Measurements from ENCODE around the gene ARHGAP26.
A peak's percentile ranks its signal among the peaks of the same experiment; 100 is the strongest.

ARHGAP26 gene

DNA sequence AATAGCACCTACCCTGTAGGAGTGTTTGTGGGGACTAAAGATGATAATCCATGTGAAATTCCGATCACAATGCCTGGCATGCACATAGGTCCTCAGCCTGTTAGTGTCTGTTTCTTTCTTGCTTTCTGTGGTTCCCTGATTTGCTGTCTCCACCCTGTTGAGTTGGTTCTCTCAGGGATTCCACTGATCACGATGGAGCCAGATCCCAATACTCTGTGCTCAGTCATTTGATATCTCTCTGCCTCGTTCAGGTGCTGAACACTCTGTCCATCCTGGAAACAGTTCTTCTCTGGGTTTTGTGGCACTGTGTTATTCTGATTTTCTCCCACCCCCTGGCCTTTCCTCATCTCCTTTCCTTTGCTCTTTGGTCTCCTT, 60.8 kb downstream of the ARHGAP26 start:
- DNase-seq (ENCODE audit: low spot score) = no peak

DNA sequence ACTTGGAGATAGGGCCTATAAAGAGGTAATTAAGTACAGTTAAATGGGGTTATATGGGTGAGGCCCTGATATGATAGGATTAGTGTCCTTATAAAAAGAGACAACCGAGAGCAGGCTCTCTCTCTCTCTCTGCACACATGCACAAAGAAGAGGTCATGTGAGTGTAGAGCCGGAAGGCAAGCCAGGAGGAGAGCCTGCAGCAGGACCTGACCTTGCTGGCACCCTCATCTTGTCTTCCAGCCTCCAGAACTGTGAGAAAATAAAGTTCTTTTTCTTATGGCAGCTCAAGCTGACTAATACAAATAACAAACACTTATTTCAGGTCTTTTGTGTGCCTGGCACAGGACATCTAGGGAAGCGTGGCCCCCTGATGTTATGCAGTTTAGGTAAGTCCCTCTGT, 62.1 kb downstream of the ARHGAP26 start:
- no peak for DNase-seq (ENCODE audit: low spot score)

DNA sequence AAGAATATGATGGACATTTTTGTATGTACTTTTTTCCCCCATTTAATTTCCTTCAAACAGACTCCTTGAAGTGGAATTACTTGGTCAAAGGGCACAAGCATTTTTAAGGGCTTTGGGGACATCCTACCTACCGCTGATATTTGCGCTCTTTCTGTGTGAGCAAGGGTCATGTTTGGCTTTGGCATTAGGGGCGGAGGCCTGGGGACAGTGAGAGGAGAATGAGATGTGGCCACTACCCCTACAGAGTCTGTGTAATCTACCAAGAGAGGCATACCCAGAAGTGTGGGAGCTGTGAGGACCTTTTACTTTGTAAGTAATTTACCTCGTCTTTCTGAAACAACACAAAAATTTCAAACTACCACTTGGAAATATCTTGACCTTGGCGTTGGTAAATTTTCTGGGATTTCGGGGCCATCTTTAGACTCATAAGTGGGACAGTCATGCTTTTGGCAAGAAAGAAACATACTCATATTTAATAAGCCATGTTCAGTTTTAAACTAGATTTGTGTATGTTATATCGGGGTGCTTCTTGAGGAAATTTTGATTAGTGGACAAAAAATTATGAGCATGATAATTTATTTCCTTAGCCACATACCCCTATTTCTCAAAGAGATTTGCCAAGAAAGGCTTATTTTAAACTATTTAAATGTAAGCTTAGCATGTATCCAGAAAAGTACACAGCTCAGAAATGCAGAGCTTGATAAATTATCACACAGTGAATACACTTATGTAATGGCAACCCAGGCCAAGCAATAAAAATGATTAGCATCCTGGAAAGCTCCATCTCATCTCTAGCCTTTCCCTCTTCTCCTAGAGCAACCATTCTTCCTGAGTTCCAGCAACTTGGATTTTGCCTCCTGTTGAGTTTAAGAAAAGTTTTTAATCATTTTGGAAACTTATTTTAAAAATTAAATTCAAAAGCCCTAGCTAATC, 63.6 kb downstream of the ARHGAP26 start:
- DNase-seq (ENCODE audit: low spot score) = peak; percentile 25

DNA sequence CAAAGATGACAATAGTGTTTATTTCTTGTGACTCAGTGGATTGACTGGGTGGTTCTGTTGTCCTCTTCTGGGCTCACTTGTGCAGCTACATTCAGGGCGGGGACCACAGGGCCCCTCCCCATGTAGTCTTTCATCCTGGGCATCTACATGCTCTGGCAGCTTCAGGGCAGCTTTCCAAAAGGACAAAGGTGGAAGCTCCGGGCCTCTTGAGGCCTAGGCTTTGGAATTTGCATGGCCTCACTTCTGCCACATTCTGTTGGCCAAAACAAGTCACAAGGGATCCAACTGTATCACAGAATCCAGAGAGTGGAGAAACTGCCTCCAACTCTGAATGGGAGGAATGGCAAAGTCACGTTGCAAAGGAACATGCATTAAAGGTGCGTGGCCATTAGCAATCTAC, 64.3 kb downstream of the ARHGAP26 start:
- DNase-seq (ENCODE audit: low spot score) = no peak

DNA sequence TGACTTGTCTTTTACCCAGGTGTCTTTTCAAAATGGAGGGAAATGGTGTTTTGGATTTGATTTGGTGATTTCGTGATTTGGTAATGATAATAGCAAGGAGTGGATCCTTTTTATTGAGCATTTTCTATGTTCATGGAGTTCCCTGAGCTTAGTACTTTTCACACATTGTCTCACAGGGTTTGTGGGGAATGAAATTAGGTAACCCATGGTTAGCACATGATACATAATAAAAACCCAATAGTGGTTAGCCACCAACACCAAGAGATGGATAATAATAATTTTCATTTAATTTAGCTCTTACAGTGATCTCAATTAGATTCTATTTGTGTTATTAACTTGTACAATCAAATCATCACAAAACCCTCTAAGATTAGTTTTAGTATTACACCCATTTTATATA, 65.4 kb downstream of the ARHGAP26 start:
- no peak for DNase-seq (ENCODE audit: low spot score)

DNA sequence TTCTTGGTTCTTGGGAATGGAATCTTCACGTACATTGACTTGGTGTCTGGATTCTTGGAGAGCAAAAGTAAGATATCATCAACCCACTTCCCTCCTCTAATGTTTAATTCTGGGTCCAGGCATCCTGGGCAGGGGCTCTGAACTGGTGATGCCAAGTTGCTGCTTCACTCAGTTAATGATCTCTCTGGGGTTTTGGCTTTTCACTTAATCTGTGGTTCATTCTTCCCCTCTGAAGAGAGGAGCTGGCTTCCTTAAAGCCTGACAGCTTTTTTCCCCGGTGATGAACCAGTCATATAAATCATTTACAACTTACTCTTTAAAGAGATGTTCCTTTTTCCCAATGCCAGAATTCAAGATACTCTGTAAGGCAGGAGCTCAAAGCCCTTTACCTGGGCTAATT, 65.9 kb downstream of the ARHGAP26 start:
- DNase-seq (ENCODE audit: low spot score) = no peak

DNA sequence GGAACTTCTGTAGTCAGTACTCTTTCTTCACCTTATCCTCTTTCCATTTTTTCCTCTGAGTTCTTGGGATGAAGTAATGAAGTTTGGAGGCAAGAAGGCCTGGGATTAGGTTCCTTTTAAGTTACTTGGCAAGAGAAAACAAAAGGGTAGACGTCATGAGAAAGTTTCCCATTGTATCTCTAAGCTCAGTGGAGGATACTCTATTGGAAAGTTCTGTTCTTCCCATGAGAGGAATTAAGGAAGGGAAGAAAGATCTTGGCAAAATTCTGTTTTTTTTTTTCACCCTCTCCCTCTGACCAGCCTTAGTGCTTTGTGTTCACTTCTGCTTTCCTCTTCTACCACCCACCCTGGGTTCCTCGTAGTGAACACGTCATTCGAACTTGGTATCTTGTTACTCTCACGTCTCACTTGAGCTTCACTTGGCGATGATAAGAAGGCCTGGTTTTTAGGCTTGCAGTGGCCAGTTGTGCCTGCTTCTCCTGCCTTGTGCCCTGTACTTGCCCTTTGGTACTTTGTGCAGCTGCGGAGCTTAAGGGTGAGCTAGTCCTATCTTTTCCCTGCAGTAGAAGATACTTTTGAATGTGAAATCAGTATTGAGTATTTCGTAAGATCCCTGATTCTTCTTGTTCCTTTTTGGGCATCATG, 67.0 kb downstream of the ARHGAP26 start:
- no peak for DNase-seq (ENCODE audit: low spot score)

DNA sequence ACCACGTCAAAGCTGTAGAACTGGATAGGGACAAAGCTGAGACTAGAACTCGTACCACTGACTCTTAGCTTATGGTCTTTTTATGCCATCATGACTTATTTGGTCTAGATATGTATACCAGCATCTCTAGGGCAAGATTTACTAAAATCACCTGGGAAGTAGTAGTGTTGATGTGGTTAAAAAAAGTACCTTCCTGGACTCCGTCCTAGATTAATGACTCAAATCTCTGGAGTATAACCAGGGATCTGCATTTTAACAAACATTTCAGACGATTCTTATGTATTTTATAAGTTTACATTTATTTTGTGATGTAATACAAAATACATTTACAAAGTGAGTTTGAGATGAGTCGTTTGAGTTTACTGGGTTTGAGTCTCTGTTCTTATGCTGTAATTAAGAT, 68.7 kb downstream of the ARHGAP26 start:
- no peak for DNase-seq (ENCODE audit: low spot score)

DNA sequence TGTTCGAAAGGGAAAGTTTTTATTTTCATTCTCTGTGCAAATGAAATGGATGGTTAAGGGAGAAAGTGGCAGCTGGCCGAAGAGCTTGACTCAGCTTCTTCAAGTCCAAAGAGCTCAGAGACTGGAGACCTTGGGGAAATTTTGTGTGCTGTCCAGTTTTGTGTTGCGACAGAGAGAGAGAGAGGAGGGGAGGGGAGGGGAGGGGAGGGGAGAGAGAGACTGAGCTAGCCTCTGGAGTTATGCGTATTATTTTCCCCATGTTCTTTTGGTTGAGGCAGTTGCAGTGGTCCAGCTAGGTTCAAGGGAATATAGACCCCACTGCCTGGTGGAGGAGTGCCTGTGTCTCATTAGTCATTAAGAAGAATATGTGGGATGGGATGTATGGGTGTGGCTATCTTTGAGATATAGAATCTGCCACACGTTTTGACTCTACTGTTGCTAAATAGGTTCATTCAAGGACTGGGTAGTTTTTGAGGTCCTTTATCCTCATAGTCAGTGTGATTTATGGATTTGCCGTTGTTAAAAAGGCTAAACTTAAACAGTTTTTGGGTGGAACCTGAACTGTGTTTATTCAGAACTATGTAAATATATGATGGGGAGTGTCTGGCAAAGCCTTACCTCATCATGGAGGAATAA, 69.7 kb downstream of the ARHGAP26 start:
- no peak for DNase-seq (ENCODE audit: low spot score)

DNA sequence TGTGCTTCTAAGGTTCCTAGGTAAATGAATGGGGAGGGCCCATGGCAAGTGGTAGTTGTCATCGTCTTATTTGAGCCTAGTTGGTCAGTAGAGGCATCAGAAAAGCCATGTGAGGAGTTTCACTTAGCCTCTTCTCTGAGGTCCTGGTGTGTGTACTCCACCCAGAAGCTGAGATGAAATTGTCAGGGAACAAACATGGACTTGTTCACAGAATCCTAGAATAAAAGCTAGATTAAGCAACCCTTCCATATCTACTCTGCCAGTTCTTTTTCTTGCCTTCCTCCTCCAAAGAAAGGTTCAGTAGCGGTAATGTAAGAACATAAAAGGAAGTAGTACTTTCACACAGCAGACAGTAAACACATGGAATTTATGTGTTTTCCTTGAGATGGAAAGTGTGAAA, 70.4 kb downstream of the ARHGAP26 start:
- DNase-seq (ENCODE audit: low spot score) = no peak

DNA sequence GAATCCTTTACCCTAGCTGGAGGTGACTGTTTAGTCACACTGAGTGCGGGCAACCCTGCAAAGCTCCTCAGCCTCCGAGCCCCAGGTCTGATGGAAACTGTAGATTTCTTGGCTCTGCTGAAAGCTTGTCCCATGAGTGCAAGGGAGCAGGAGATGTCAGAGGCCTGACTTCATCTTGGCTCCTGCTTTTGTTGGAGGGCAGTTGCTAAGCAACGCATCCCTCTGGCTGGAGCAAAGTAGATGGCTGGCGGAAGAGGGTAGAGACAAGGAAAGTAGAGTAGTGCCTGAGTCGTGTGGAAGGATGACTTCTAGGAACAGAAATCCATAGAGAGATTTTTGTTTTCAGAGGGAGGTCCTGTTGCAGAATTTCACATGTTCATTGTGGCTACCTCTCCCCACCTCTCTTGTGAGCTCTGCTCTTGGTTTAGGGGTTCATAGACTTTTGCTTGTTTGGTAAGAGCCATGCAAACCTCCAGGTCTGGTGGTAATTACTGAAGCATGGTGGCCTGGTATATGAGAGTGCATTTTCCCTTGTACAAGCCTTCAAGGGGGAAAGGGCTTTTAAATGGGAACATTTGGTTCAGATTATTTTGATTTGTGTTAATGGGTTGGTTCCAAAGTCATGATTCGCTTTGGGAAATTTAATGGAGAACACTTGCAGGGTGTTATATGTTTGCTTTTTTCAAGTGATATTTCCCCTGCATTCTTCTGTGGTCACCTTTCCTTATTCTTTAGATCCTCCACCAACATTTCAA, 71.5 kb downstream of the ARHGAP26 start:
- no peak for DNase-seq (ENCODE audit: low spot score)

DNA sequence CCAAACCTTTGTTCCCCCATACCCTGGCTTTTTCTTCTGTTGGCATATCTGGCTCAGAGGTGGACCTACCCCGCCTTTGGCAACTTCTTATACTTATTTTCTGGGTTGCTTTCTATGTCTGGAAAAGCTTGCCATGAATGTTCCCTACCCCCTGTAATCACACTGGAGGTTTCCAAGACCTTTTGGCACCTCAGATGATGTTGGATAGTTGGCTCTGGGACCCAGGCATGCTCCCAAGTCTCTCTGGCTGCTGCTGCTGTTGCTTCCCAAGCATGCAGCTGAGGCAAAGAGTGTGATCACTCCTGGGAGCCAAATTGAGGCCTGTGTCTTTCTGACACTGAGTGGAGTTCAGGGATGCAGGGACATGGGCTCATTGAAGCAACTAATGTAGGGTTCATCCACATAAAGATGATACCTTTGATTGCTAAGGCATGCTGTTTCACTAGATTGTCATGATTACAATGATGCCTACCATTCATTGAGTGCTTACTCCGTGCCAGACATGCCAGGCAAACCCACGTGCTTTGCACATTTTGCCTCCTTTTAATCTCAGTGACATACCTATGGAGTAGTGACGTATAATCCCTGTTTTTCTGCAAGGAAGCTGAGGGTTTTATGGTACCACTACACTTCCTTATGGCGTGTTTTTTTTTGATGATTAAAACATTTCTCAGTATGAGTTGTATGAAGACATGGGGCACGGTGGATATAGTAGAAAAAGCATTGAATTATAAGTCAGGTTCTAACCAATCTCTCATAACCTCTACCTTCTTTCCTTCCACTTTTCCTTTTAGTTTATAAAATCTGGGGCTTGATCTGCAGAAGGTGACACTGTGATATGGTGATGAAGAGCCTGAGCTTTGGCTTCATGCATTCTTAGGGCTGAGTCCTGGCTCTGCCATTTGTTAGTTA, 73.1 kb downstream of the ARHGAP26 start:
- DNase-seq (ENCODE audit: low spot score) = no peak

DNA sequence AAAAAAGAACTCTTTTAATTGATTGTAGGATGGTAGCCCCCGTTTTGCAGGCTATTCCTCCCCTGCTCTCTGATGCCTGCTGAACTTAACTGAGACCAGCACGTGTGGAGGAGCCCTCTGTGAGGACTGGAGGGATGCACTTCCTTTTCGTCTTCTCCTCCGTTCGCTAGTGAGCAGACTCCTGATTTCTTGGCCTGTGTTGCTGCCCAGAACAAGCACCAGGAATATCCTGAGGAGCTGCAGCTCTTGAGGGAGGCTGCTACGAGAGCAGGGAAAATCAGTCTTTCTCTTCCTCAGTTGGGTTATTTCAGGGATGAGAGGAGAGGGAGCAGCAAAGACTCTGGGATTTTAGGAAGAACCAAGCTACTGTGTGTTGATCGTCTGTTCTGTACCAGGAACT, 74.7 kb downstream of the ARHGAP26 start:
- no peak for DNase-seq (ENCODE audit: low spot score)

DNA sequence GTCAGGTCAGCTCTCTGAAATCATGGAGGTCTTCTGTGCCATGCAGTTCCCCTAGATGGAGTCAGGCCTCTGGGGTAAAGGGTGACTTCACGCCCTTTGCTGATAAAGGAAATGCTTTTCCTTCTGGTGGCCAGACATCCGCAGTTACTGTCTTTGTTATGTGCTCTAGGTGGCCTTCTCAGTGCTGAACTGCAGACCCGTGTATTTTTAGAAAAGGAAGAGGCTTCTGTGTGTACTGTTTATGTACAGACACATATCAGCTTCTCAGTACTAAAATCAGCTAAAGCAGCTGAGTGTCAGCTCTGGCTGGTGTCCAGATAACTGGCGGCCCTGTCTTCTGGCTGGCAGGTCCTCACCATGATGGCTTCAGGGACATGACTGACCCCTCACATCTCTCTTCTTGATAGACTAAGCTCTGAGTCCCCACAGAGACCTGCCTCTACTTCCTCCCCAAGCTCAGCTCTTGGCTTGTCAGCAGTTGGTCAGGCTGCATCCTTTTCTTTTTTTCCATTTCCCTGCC, 75.3 kb downstream of the ARHGAP26 start:
- DNase-seq (ENCODE audit: low spot score) = no peak

DNA sequence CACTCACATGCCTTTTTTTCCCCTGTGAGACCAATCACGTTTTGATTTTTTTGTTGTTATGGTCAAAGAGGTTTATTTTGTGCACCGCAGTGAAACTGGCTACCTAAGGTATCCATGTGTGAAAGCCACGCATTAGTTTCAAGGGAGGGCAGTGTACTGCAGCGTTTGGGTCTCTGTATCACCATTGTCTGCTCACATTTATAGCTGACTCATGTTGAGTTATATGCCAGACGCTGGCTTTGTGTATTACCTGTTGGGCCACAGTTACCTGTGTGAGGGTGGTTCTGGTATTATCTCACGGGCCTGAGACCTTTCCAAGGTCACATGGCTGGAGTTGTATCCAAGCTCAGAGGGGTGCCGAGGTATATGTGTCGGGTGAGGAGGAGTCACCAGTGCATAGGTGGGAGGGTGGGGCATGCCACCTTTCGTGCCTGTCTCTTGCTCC, 75.8 kb downstream of the ARHGAP26 start:
- no peak for DNase-seq (ENCODE audit: low spot score)

DNA sequence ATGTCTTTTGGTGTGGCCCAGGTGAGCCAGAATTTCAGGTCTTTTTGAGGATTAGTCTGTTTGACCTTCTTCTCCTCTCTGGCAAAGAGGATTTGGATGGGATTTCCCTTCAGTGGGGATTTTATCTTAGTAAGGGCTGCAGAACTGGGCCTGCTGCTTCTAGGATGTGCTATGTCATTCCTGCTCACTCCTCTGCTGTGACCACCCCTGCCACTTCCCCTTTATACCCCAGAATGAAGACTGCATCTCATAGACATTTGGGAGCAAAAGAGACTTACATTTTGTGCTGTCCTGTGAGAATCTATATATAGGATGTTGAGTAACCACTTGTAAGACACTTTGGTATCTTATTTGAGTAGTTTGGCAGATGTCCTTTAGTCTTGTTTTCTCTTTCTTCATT, 76.2 kb downstream of the ARHGAP26 start:
- DNase-seq (ENCODE audit: low spot score) = no peak

DNA sequence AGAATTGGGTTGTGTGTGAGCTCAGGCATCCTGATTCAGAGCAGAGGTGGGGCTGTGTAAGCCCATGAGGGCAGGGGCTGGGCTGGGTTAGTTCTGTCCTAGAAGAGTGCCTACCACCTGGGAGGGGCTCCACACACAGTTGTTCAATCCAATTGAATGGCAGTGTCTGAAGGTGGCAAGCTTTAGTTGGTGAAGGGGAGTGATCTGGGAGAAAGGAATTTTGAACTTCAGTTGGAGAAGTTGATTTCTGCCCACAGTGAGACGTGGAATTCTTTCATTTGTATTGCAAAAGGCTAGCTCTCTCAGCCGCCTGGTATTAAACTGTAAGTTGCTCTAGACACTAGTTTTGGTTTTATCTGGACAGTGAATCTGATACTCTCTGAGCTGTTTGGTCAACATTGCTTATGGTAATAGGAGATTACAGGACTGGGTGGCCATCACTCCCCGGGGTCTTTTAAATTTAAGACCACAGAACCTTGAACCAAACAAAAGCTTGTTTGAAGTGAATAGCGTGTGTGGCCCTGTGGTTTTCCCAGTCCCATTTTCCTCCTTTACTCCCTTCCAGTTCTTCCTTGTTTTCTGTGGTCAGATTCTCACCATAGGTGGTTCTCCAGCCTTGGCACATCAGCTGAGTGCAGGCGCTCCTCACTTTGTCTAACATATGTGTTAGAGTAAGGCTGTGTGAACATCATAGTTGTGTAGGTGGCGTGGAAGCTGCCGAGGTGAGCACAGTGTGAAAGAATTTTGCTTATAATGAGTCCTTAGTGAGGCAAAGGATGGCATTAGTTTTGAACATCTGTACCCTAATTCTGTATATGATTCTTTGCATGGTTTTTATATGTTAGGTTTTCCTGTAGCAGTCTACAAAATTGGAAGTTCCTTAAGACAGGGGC, 78.0 kb downstream of the ARHGAP26 start:
- no peak for DNase-seq (ENCODE audit: low spot score)

DNA sequence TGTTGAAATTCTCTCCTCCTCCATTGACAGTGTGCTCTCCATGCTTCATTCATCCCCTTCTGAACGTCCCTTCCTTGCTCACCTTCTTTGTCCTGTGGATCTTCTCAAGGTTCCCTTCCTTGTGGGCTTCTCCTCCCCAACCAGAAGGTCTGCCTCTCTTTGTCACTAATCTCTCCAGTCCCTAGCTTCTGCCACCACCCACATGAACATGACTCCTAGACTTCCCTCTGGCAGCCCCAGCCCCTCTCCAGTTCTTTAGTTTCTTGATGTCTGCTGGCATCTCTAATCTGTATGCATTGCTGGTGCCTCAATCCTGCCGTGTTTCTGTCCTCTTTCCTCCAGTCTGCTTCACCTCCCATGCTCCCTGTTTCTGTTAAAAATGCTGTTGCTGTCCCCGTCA, 79.3 kb downstream of the ARHGAP26 start:
- DNase-seq (ENCODE audit: low spot score) = no peak

DNA sequence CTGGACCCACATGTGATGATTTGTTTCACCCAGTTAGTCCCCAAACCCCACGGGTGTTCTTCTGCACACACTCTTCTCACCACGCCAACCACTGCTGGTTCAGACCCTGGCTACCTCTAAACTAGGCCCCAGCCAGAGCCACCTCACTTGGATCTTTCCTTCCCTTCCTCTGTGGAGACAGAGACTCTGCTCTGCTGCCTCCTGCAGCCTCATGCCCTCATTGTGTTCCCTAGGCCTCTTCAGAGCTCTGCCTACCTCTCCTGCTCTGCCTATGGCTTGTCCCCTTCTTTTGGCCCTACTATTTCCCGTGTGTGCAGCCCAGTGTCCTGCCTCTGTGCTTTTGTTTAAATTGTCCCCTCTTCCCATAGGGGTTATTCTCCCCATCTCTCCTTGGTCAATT, 79.7 kb downstream of the ARHGAP26 start:
- DNase-seq (ENCODE audit: low spot score) = no peak

DNA sequence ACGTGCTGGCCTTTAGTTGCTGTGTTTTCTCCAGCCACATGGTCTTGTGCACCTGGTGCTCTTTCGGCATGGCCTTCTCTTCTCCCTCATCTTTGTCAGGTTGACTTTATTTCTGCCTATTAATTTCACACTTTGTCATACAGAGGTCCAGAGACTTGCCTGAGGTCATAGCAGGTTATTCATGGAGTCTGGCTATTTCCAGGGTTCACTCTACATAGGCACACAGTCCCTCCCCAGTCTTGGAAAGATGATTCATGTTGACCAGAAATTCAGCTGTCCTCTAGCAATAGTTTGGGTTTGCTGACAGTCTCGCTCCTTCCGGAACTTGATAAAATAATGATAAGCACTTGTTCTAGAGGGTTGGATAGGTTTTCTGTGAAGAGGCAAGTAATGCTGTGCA, 81.6 kb downstream of the ARHGAP26 start:
- no peak for DNase-seq (ENCODE audit: low spot score)
